Psoas muscle (tissue), 8 donors: Measurements from ENCODE around the gene SOCS2. TPM values are rescaled to one million over a fixed set of nuclear protein-coding genes. Genes with fewer than 3 reads are reported as not detected.
A peak's percentile ranks its signal among the peaks of the same experiment; 100 is the strongest.

Source experiments
- ATAC-seq, 4 donors: fragments of 200-7000 bp; cut with Tn5 transposase; one replicate each; pipeline ENCODE4 v1.9.1; 2020; ENCODE audit warnings: moderate library complexity in 3 of 4, mild to moderate bottlenecking in 2 of 4
- DNase-seq, 2 donors: peaks; one replicate each; pipeline ENCODE4 v3.0.0-alpha.2; 2020
- H3K27ac ChIP-seq: fragments of 200-600 bp; one replicate; pipeline ENCODE4 v1.8.0; 2022
- H3K27me3 ChIP-seq, 3 donors: fragments of 200-600 bp in 1 of 3; one replicate each; pipeline versions ENCODE4 v1.6.1 to v1.8.0; 2013 to 2022; ENCODE audit warnings: low read length in 2 of 3, mild to moderate bottlenecking in 2 of 3, moderate library complexity in 1 of 3; ENCODE audit not compliant: insufficient read depth in 3 of 3
- H3K36me3 ChIP-seq, 2 donors: fragments of 200-600 bp in 1 of 2; one replicate each; pipeline versions ENCODE4 v1.6.1 to v1.8.0; 2013 to 2022; ENCODE audit warnings: low read depth in 1 of 2, mild to moderate bottlenecking in 1 of 2, moderate library complexity in 1 of 2; ENCODE audit not compliant: insufficient read depth in 1 of 2
- H3K4me1 ChIP-seq: fragments of 200-600 bp; one replicate; pipeline ENCODE4 v1.8.0; 2022
- H3K4me3 ChIP-seq: fragments of 200-600 bp; one replicate; pipeline ENCODE4 v1.8.0; 2022; ENCODE audit warnings: mild to moderate bottlenecking
- H3K9me3 ChIP-seq: fragments of 200-600 bp; one replicate; pipeline ENCODE4 v1.8.0; 2022
- WGBS, 3 donors: extraction: QIAGEN DNeasy Blood & Tissue Kit; methylation state at CpG; one replicate each; pipeline versions ENCODE4 v1.1.6 to v1.1.7; 2013; 5-methylcytosine and 5-hydroxymethylcytosine counted together
- intact Hi-C, 2 donors: fragments of 100-400 bp; cut with DNase I; formaldehyde crosslinking; loops; one replicate each; pipeline versions ENCODE4 v1.11.0 to v1.14.2; 2022
- long read RNA-seq, 2 donors: library from polyadenylated mRNA; unstranded; transcript quantifications; one replicate each; pipeline ENCODE4 v2.0.0, GENCODE V29; 2021
- polyA plus RNA-seq, 3 donors: library from polyadenylated mRNA; stranded (reverse); fragments of 200-250 nt; gene quantifications; one replicate each; pipeline ENCODE4 v1.2.3, GENCODE V29; 2013
- total RNA-seq, 4 donors: library from RNA; stranded (reverse); fragmentation: NEBNext Ultra II Directional in 2 of 4; extraction: Animal tissue kit (Norgen Biotek cat#: 25700) in 2 of 4; gene quantifications; one replicate each; pipeline versions ENCODE4 v1.2.1 to v1.2.4, GENCODE V29; 2021 to 2023
- TF ChIP-seq, protein P1 (sequence below): fragments of 200-600 bp; IDR thresholded peaks from one replicate; pipeline ENCODE4 v1.8.0; 2022; ENCODE audit warnings: antibody characterized with exemption
- donor health status: healthy with polysubstance abuse.
- donor health status: DM: no; HTN: no; CAD: no; lungs with moderate emphysema.
- donor health status: Bipolar disorder and iron deficiency.
- donor health status: healthy.
- donor health status: DM: yes; HTN: yes; CAD: no.
- donor health status: DM: no; HTN: no; CAD: no.
- donor health status: DM: no; HTN: no; CAD: no.
- donor health status: DM: yes; HTN: yes; CAD: no.

Gene SOCS2, protein sequence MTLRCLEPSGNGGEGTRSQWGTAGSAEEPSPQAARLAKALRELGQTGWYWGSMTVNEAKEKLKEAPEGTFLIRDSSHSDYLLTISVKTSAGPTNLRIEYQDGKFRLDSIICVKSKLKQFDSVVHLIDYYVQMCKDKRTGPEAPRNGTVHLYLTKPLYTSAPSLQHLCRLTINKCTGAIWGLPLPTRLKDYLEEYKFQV
- total RNA-seq (10 to 100 TPM in 1 of 4 donors, 1 to 10 TPM in 3; 2.9 to 10.6 (median 6.6) TPM), polyA plus RNA-seq (1 to 10 TPM; 3.2 to 4.7 (median 3.4) TPM)
- long read RNA-seq, donor 1, partial matches to known transcripts, result 0 of 3 reads
- long read RNA-seq, donor 1, other reads (novel, unspliced or antisense), result 0 of 3 reads
- long read RNA-seq, donor 2, partial matches to known transcripts, result 0 of 3 reads
- long read RNA-seq, donor 2, other reads (novel, unspliced or antisense), result 1 of 3 reads

DNA sequence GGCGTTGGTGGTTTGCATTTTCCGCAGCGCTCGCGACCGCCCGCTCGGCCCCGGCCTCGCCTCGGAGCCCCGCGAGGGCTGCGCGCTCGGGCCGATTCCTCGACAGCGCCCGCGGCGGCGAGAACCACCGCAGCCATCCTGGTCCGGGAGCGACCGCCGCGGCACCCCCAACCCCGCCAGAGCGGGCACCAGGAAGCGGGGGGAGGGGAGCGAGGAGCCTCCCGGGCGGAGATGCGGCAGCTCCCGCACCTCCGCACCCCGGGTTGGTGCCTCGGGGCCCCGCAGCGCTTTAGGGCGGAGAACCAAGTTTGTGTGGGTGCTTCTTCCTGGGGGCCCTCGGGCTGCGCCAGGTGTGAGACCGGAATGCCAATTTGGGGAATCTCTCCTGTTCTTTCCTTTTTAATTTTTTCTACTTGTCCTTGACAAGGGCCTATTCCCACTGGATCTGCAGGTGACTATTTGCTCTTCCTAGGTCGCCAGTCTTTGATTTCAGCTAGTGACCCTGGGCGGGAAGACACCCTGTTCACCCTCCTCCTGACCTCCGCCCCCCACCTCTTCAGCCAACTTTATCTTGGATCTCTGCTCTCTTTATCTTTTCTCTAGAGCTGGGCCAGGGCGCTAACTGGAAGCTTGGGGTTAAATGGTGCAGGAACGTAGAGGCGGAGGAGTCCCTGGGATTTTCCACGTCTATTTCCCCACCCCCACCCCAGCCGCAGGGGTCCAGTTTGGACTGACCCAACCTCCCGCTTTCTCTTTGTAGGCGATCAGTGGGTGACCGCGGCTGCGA is at the start of gene SOCS2:
TSS of gene SOCS2 (plus strand) at position 751 of the 787 bp plus-strand sequence. CDS start 223 bp downstream, outside the sequence.
- Histone ChIP-seq H3K27ac (peak within 1 kb of the TSS; percentile 89), H3K4me1 (no peaks in the 10 kb centered on the region), H3K9me3 (no peaks in the 10 kb centered on the region), H3K36me3 (peaks cover 0 to 5% of the 10 kb centered on the region in 2 donors), H3K4me3 (peak within 1 kb of the TSS; percentile 94), H3K27me3 (no peaks in the 10 kb centered on the region)
- intact Hi-C loops, result loop anchor here (1.0 to 10.0 kb wide), 8 partner anchors 93 to 530 kb away; partner anchors contain the start of gene CRADD (in 1 of the 2)
- peak; percentile 47 to 50 for DNase-seq
- no peak for ATAC-seq
- 3 to 8% (median 7%) methylated on average over 36 to 59 of the region's 59 CpGs for WGBS, 3 donors
- TF ChIP-seq, protein P1, sequence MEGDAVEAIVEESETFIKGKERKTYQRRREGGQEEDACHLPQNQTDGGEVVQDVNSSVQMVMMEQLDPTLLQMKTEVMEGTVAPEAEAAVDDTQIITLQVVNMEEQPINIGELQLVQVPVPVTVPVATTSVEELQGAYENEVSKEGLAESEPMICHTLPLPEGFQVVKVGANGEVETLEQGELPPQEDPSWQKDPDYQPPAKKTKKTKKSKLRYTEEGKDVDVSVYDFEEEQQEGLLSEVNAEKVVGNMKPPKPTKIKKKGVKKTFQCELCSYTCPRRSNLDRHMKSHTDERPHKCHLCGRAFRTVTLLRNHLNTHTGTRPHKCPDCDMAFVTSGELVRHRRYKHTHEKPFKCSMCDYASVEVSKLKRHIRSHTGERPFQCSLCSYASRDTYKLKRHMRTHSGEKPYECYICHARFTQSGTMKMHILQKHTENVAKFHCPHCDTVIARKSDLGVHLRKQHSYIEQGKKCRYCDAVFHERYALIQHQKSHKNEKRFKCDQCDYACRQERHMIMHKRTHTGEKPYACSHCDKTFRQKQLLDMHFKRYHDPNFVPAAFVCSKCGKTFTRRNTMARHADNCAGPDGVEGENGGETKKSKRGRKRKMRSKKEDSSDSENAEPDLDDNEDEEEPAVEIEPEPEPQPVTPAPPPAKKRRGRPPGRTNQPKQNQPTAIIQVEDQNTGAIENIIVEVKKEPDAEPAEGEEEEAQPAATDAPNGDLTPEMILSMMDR, result no peak

DNA sequence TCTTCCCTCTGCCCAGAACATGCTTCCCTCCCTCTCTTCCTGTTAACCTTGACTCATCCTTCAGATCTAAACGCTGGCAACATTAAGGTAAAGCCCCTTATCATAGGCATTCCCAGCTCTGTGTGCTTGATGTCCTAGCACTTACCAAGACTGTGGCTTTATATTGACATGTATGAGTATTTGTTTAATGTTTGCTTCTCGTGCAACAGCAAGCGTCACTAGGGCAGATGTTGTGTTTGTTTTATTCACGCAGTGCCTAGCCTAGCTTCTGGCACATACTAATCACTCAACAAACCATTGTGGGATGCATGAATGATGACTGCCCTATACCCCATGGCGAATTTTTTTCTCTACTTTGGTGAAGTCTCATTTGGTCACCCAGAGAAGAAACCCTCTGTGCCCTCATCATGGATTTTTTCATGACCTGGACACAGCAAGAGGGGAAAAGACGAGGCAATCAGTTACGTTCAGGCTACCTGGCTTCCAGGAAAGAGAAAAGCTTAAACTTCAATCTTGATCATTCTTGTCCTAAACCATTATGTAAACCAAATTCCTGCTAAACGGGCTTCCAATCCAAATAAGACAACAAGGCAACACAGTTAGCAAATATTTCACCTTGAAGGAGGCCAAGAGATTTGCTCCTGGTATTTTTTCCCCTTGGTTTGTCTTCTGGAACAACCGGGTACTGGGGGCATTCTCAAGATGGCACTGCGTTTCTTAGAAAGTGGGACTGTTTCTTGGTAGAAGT is 47.9 kb upstream of the SOCS2 start:
- intact Hi-C loops, result no loop called here
- H3K27ac ChIP-seq, result no peak overlapping the region
- H3K4me1 ChIP-seq, result peaks cover 9% of the 10 kb centered on the region
- DNase-seq, result no peak
- H3K27me3 ChIP-seq, result no peaks in the 10 kb centered on the region
- H3K4me3 ChIP-seq, result no peak overlapping the region
- WGBS, 3 donors, result 76 to 86% (median 83%) methylated on average over 10 of the region's 10 CpGs
- ATAC-seq, result no peak
- TF ChIP-seq, protein P1, result no peak
- H3K36me3 ChIP-seq, result no peaks in the 10 kb centered on the region
- no peaks in the 10 kb centered on the region for H3K9me3 ChIP-seq

DNA sequence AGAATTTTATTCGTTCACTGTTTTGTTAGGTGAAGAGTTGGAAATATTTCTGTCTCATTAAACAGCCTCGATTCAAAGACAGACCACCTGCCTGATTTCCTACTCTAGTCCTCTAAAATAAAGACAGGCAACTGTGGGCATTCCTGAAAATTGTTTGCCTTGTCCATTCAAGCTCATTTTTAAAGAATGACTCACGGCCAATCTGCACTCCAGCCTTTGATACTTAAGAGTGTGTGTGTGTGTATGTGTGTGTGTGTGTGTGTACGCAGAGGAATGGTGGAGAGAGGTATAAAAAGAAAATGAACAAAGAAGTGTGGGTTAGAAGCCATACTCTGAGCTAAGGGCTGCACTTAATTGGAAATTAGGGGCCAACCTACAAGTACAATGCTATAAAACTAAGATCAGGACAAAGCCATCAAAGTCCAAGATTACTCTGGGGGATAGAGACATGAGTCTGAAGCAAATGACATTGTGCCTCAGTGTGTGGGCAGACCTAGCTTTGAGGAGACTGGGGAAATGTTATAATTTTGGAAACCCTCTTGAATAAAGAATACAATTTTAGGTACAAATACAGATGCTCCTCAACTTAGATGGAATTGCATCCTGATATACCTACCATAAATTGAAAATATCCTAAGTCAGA is 45.6 kb upstream of the SOCS2 start:
- ATAC-seq (no peak), DNase-seq (no peak)
- Histone ChIP-seq H3K4me1 (peaks cover 9% of the 10 kb centered on the region), H3K36me3 (no peaks in the 10 kb centered on the region), H3K27ac (no peak overlapping the region), H3K27me3 (no peaks in the 10 kb centered on the region), H3K4me3 (no peak overlapping the region), H3K9me3 (no peaks in the 10 kb centered on the region)
- WGBS, 3 donors, result 78 to 84% (median 81%) methylated on average over 4 of the region's 4 CpGs
- TF ChIP-seq, protein P1, result no peak
- intact Hi-C loops, result no loop called here

DNA sequence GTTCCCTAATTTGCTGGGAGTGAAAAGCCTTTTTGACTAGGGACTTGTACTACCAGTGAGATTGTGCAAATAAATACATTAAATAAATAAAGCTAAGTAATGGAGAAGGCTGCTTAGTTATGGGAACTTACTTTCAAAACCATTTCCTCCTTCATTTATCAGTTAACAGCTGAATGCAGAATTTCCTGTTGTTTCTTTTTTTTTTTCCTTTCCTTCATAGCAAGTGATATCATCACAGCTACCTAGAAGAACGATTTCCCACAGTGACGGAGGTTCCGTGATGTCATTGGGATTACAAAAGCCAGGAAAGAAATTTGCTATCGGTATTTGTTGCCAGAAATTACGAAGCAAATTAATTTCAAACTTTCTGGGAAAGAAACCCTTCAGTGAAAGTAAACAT is 42.1 kb upstream of the SOCS2 start:
- WGBS, 3 donors, result 30 to 47% (median 32%) methylated on average over 5 of the region's 5 CpGs
- ATAC-seq (no peak), DNase-seq (no peak)
- TF ChIP-seq, protein P1, result no peak
- no peaks in the 10 kb centered on the region for H3K36me3 ChIP-seq
- no peaks in the 10 kb centered on the region for H3K27me3 ChIP-seq
- H3K4me3 ChIP-seq, result no peak overlapping the region
- H3K9me3 ChIP-seq, result no peaks in the 10 kb centered on the region
- intact Hi-C loops, result no loop called here
- H3K4me1 ChIP-seq, result no peaks in the 10 kb centered on the region
- H3K27ac ChIP-seq, result no peak overlapping the region
